Activated T-cell treated with anti-CD3 and anti-CD28 coated beads for 4 hours (primary cell): Measurements from ENCODE around the gene RIOK3.
"Not testable (repeated sequence)": the region's sequence is repeated elsewhere in the genome, so short reads cannot be mapped to it uniquely, and the experiment has no call there.

Experiments
- DNase-seq: peaks from one replicate; pipeline ENCODE4 v3.0.0-alpha.2; 2020

The RIOK3 gene

GRCh38 chr18:23498877-23499276 is 45.8 kb downstream of the RIOK3 start:
- DNase-seq = peak; percentile 56

- no peak for DNase-seq
Measured at GRCh38 chr18:23499291-23499781, 46.2 kb downstream of the RIOK3 start.

- DNase-seq = no peak
Measured at GRCh38 chr18:23501626-23502025, 48.5 kb downstream of the RIOK3 start.

- DNase-seq = no peak
Measured at GRCh38 chr18:23502516-23503037, 49.5 kb downstream of the RIOK3 start.

DNA sequence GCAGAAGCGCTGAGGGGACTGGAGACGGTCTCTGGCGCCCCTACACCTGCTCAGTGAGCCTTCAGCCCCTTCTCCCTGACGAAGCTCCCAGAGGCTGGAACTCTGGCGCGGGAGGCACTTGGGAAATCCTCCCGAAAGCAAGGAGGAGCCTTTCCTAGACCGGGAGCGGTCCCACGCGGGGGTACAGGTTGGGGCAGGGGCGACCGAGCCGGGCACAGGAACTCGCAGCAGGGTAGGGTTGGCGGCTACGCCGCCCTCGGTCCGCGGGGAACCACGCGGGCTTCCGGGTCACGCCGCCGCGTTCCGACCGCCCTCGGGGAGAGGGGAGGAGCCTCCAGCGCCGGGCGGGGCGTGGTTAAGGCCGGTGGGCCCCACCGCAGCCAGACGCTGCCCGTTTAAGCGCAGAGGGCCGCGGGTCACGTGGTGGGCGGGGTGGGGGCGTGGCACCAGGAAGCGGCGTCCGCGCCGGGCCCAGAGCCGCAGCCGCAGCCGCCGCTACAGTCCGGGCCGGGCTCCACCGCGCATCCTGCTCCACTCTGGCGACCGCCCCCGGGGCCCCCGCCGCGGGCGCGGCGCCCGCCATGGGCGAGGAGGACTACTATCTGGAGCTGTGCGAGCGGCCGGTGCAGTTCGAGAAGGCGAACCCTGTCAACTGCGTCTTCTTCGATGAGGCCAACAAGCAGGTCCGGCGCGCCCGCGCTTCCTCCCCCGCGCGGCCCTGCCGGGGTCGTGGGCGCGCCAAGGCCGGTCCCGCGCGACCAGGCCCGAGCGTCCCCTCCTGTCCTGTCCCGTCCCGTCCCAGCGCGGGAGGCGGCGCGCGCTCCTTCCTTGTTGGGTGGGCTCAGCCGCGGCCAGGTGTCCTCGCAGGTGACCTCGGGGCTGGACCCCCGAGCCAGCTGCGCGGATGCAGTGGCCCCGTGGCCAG is 50.2 kb downstream of the RIOK3 start, which contains the start of gene RMC1:
Gene RMC1 (plus strand): TSS at position 474 of the 925 bp plus-strand sequence. CDS start 108 bp downstream, at position 582.
- DNase-seq = peak; percentile 98

- DNase-seq = no peak
Measured at GRCh38 chr18:23503963-23504344, 50.9 kb downstream of the RIOK3 start.

GRCh38 chr18:23504720-23505119 is 51.6 kb downstream of the RIOK3 start:
- no peak for DNase-seq

- no peak for DNase-seq
Measured at GRCh38 chr18:23506393-23506792, 53.3 kb downstream of the RIOK3 start.

- DNase-seq = not testable (repeated sequence)
Measured at GRCh38 chr18:23510923-23511322, 57.8 kb downstream of the RIOK3 start.

GRCh38 chr18:23512216-23512615 is 59.1 kb downstream of the RIOK3 start:
- DNase-seq = not testable (repeated sequence)

DNA sequence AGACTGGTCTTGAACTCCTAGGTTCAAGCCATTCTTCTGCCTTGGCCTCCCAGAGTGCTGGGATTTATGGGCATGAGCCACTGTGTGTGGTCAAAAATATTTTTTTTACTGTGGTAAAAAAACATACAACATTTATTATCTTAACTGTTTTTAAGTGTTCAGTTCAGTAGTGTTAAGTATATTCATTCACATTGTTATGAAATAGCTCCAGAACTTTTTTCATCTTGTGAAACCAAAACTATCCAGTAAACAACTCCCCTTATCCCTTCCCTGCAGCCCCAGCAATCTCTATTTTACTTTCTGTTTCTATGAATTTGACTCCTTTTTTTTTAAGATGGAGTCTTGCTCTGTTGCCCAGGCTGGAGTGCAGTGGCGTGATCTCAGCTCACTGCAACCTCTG is 59.6 kb downstream of the RIOK3 start:
- DNase-seq = no peak

GRCh38 chr18:23515911-23516546 is 62.9 kb downstream of the RIOK3 start:
- DNase-seq = peak; percentile 65

GRCh38 chr18:23519734-23520133 is 66.6 kb downstream of the RIOK3 start:
- no peak for DNase-seq

GRCh38 chr18:23521271-23521670 is 68.2 kb downstream of the RIOK3 start:
- DNase-seq = no peak

DNA sequence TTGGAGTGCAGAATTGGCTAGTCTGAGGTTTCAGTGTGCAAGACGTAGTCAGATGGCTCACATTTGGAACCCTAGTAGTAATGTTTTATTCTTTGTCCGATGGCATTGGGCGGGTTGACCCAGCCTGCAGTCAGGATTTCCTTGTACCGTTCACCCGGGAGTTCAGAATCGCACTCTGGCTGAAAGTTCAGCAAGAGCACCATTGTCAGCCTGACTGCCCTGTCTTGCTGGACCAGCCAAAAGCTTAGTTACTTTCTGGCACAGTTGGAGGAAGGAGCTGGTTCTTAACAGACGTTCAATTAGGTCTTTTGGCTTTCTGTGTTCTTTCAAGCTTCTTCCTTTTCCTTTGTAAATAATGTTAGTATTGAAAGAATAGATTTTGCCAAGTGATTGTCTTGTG is 68.8 kb downstream of the RIOK3 start:
- DNase-seq = no peak

DNA sequence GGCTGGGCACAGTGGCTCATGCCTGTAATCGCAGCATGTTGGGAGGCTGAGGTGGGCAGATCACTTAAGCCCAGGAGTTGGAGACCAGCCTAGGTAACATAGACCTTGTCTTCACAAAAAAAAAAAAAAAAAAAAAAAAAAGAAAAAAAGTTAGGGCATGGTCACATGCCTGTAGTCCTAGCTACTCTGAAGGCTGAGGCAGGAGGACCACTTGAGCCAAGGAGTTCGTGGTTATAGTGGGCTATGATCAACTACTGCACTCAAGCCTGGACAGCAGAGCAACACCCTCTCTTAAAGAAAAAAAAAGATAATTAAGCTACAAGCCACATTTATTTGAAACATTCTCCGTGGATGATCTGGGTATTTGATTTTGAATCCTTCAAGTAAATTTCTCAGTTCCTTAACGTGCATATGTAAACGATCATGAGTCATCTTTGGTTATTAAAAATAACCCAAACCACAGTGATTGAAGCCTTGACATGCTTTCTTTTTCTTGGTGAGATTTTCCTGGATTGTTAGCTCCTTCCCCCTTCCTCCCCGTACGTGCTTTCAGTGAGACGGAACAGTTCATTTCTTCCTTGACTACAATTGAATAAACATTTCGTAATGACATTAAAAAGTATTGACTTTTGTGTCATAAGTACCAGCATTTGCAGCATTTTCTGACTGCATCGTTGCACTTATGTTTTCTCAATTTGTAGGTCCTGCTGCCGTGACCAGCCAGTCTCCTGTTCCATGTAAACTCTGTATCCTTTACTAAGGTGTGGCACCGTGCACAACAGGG is 70.5 kb downstream of the RIOK3 start:
- no peak for DNase-seq

DNA sequence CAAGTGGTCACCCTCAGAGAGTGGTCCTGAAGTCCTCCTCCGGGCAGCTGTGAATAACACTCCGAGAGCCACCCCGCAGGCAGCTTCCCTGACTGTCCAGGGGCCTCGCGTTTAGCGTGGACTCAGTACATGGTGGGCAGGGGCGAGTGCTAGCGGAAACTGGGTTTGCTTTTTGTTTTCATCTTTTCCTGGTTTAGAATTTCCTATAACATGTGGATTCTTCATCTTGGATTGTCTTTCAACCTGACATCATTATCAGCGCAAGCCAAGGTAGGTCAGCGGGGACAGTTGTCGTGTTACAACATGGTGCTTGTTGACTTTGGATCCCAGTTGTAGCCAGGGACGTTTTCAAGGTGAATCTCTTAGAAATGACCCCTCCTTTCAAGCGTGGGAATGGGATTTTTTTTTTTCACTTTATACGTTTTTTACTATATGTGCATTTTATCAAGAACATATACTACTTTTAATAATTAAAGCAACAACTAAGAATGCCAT is 71.2 kb downstream of the RIOK3 start:
- DNase-seq = no peak

GRCh38 chr18:23526501-23527063 is 73.5 kb downstream of the RIOK3 start:
- DNase-seq = no peak

- no peak for DNase-seq
Measured at GRCh38 chr18:23528580-23529472, 75.7 kb downstream of the RIOK3 start.

DNA sequence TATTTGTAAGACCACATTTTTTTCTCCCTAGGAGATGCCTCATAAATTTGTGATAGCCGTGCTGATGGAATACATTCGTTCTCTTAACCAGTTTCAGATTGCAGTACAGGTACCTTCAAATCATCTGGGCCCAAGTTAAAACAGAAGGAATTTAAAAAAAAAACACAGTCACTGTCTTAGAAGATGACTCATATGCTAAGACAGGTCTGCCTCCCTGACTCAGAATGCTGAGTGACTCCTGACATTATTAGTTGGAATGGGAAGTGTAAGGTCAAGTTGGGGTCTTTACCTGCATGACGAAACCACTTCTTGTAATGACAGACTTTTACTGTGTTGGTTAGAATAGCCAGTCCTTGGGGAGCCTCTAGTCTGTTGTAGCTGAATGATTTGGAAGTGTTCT is 76.5 kb downstream of the RIOK3 start:
- no peak for DNase-seq

- DNase-seq = no peak
Measured at GRCh38 chr18:23530195-23530594, 77.1 kb downstream of the RIOK3 start.
